A549 treated with CpdA at 1 μM for 4 hours (cell line): ENCODE results near the gene SLFN5. TPM values are rescaled to one million over a fixed set of nuclear protein-coding genes. Genes with fewer than 3 reads are reported as not detected.

ENCODE experiments used
- total RNA-seq: library from RNA; stranded (reverse); fragments of 200-300 nt; extraction: Qiagen RNA extraction; gene quantifications from 5 replicates; pipeline ENCODE4 v1.2.3, GENCODE V29; 2022; ENCODE audit warnings: low read depth

SLFN5 gene
- total RNA-seq = 1.9 to 4.0 TPM (median 2.7 TPM) in 5 replicates

GRCh38 chr17:35242805-35243560, at the start of gene SLFN5:
Gene SLFN5, plus strand, starts transcription at chr17:35243072. Its CDS starts 15,619 bp downstream, at chr17:35258691.

GRCh38 chr17:35194001-35194400, 48.9 kb upstream of the SLFN5 start, which contains the start of gene SLC35G3:
Gene SLC35G3, minus strand, starts transcription at chr17:35194393. Its CDS starts 86 bp downstream, at chr17:35194307.

Other genes with a start within 250 kb of the SLFN5 start
- gene RFFL, start 179.4 kb upstream of the SLFN5 start, total RNA-seq = 42.8 to 57.1 TPM (median 50.9 TPM) in 5 replicates
- gene RAD51D, start 123.2 kb upstream of the SLFN5 start, total RNA-seq = 22.6 to 32.7 TPM (median 26.8 TPM) in 5 replicates
- gene FNDC8, start 121.5 kb upstream of the SLFN5 start, total RNA-seq = not detected in 5 replicates
- gene NLE1, start 100.8 kb upstream of the SLFN5 start, total RNA-seq = 36.0 to 40.6 TPM (median 36.3 TPM) in 5 replicates
- gene UNC45B, start 95.3 kb upstream of the SLFN5 start, total RNA-seq = not detected in 5 replicates
- not detected in 5 replicates for gene SLC35G3, start 48.7 kb upstream of the SLFN5 start, total RNA-seq
- gene SLFN11, start 130.5 kb downstream of the SLFN5 start, total RNA-seq = 6.1 to 8.1 TPM (median 7.4 TPM) in 5 replicates
- gene SLFN12, start 189.4 kb downstream of the SLFN5 start, total RNA-seq = 0.08 TPM in 1 of 5 replicates, not detected in the others
- 3.3 to 6.7 TPM (median 4.6 TPM) in 5 replicates for gene SLFN13, start 205.7 kb downstream of the SLFN5 start, total RNA-seq